ENCODE measurements around the gene SH2D3C.

DNA sequence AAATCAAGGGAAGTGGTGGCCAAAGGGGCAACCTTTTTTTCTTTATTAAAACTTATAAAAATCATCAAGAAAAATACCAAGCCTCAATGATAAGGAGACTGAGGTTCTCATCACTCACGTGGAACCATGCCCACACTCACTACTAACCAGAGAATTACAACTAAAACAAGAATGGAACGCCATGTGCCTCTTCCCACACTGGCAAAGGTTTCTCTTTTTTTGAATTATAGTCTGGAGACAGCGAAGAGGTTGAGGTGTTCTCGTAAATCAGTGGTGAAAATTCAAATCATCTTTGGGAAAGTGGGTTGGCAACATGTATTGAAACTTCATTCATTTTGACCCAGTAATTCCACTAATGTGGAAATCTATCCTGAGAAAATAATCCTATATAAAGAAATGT is 43.6 kb upstream of the SH2D3C start:
- TF ChIP-seq POLR2A (IDR thresholded peaks at IDR 0.05) (no peak), POLR2AphosphoS5 (IDR thresholded peaks at IDR 0.05) (no peak), EP300 (IDR thresholded peaks at IDR 0.05) (no peak)
- TF ChIP-seq, protein P1, sequence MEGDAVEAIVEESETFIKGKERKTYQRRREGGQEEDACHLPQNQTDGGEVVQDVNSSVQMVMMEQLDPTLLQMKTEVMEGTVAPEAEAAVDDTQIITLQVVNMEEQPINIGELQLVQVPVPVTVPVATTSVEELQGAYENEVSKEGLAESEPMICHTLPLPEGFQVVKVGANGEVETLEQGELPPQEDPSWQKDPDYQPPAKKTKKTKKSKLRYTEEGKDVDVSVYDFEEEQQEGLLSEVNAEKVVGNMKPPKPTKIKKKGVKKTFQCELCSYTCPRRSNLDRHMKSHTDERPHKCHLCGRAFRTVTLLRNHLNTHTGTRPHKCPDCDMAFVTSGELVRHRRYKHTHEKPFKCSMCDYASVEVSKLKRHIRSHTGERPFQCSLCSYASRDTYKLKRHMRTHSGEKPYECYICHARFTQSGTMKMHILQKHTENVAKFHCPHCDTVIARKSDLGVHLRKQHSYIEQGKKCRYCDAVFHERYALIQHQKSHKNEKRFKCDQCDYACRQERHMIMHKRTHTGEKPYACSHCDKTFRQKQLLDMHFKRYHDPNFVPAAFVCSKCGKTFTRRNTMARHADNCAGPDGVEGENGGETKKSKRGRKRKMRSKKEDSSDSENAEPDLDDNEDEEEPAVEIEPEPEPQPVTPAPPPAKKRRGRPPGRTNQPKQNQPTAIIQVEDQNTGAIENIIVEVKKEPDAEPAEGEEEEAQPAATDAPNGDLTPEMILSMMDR (IDR thresholded peaks at IDR 0.05): no peak
